Upper lobe of left lung (tissue), 4 donors: Measurements from ENCODE around the gene MYZAP.

Experiments
- CTCF ChIP-seq, 6 experiments: fragments of 450-650 bp in 4 of 6; fragments of 200-600 bp in 2 of 6; sonication (generic) in 2 of 6; IDR thresholded peaks; one replicate each; pipeline ENCODE4 v1.5.1; 2016 to 2019; ENCODE audit warnings: antibody characterized with exemption in 6 of 6
- POLR2A ChIP-seq, 4 donors: fragments of 450-650 bp; IDR thresholded peaks; one replicate each; pipeline ENCODE4 v1.5.1; 2016 to 2017; ENCODE audit warnings: antibody characterized with exemption in 4 of 4, mild to moderate bottlenecking in 2 of 4

- TF ChIP-seq CTCF (IDR thresholded peaks at IDR 0.05) (no peak), POLR2A (IDR thresholded peaks at IDR 0.05) (no peak)
Observed at GRCh38 chr15:57572468-57572867, 19.2 kb upstream of the MYZAP start.
